Epithelial cell of esophagus (primary cell): ENCODE results near the gene IL17REL.

Experiments used
- DNase-seq: peaks from one replicate; pipeline ENCODE4 v3.0.0; 2010; ENCODE audit warnings: low read depth
- H3K4me3 ChIP-seq: 2 replicates; pipeline ENCODE4 v1.5.1; 2011; ENCODE audit warnings: mild to moderate bottlenecking, low read length, control low read depth
- TF ChIP-seq, protein P1 (sequence below): IDR thresholded peaks from 2 replicates; pipeline ENCODE4 v1.5.1; 2011; ENCODE audit warnings: low read depth, mild to moderate bottlenecking, low read length, control low read depth, inconsistent platforms; ENCODE audit not compliant: insufficient read depth; ENCODE audit errors: missing control alignments

Gene IL17REL

DNA sequence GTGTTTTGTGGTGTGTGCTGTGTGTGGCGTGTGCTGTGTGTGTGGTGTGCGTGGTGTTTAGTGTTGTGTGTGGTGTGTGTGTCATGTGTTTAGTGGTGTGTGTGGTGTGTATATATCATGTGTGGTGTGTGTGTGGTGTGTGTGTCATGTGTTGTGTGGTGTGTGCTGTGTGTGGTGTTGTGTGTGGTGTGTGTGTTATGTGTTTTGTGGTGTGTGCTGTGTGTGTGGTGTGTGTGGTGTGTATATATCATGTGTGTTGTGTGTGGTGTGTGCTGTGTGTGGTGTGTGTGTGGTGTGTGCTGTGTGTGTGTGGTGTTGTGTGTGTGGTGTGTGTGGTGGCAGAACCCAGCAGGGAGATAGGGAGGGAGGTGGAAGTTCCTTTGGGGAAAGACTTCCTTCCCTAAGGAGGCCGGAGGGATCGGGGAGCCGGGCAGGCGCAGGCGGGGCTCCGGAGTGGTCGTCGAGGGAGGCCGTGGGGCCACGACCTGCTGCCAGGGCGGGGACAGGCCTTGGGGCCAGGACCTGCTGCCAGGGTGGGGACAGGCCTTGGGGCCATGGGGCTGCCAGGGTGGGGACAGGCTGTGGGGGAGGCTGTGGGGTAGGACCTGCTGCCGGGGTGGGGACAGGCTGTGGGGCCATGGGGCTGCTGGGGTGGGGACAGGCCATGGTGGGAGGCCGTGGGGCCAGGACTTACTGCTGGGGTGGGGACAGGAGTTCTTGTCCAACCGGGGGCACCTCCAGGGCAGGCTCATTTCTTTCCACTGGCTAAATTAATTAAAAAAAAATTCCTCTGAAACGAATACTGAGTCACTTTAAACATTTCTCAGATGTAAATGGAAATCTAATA, 36.8 kb downstream of the IL17REL start:
- no peak for DNase-seq
- TF ChIP-seq, protein P1, sequence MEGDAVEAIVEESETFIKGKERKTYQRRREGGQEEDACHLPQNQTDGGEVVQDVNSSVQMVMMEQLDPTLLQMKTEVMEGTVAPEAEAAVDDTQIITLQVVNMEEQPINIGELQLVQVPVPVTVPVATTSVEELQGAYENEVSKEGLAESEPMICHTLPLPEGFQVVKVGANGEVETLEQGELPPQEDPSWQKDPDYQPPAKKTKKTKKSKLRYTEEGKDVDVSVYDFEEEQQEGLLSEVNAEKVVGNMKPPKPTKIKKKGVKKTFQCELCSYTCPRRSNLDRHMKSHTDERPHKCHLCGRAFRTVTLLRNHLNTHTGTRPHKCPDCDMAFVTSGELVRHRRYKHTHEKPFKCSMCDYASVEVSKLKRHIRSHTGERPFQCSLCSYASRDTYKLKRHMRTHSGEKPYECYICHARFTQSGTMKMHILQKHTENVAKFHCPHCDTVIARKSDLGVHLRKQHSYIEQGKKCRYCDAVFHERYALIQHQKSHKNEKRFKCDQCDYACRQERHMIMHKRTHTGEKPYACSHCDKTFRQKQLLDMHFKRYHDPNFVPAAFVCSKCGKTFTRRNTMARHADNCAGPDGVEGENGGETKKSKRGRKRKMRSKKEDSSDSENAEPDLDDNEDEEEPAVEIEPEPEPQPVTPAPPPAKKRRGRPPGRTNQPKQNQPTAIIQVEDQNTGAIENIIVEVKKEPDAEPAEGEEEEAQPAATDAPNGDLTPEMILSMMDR = no peak
- H3K4me3 ChIP-seq = no peak overlapping the region

DNA sequence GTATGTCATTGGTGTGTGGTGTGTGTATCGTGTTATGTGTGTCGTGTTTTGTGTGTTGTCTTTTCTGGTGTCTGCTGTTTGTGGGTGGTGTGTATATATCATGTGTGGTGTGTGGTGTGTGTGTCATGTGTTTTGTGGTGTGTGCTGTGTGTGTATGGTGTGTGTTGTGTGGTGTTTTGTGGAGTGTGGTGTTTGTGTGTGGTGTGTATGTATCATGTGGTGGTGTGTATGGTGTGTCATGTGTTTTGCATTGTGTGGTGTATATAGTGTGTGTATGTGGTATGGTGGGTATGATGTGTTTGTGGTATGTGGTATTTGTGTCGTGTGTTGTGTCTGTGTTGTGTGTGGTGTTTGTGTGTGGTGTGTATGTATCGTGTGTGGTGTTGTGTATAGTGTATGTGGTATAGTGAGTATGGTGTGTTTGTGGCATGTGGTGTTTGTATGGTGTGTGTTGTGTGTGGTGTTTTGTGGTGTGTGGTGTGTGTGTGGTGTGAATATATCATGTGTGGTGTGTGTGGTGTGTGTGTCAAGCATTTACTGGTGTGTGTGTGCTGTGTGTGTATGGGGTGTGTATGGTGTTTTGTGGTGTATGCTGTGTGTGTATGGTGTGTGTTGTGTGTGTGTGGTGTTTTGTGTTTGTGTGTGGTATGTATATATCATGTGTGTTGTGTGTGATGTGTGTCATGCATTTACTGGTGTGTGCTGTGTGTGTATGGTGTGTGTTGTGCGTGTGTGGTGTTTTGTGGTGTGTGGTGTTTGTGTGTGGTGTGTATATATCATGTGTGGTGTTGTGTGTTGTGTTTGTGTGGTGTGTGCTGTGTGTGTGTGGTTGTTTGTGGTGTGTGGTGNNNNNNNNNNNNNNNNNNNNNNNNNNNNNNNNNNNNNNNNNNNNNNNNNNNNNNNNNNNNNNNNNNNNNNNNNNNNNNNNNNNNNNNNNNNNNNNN, 39.3 kb downstream of the IL17REL start:
- peak; percentile 29 for DNase-seq
- H3K4me3 ChIP-seq = no peak overlapping the region
- TF ChIP-seq, protein P1 = no peak

DNA sequence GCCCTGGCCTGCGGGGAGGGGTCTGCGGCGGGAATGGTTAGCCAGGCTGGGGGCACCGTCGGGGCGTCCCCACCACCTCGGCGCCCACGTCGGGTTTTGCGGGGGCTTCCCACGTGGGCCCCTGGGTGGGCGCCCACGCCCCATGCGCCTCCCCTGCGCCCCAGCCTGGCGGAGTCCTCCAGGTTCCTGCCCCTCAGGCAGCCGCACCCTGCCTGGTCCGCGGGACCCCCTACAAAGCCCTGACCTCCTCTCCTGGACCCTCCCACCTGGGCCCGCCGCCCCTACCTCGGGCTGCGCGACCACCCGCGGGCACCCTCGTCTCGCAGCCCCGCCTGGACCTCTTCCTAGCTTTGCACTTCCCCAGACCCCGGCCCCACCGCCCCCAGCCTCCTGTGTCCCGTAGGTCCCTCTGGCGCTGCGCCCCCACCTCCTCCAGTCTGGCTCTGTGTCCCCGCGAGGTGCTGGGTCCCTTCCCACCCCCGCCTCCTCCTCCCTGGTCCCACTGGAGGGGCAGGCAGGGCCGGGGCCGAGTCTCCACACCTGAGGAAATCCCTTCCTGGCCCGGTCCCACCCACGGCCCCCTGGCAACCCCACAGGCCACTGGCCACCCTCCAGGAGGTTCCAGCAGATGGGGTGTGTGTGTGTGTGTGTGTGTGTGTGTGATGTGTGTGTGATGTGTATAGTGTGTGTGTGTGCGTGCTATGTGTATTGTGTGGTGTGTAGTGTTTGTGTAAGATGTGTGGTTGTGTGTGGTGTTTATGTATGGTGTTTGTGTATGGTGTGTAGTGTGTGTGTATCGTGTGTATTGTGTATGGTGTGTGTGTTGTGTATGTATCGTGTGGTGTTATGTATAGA, 40.2 kb downstream of the IL17REL start:
- DNase-seq = no peak
- TF ChIP-seq, protein P1 = no peak
- no peak overlapping the region for H3K4me3 ChIP-seq

- no peak for DNase-seq
- TF ChIP-seq, protein P1 = no peak
These were observed 41.1 kb downstream of the IL17REL start for GRCh38 chr22:49971232-49972162.

DNA sequence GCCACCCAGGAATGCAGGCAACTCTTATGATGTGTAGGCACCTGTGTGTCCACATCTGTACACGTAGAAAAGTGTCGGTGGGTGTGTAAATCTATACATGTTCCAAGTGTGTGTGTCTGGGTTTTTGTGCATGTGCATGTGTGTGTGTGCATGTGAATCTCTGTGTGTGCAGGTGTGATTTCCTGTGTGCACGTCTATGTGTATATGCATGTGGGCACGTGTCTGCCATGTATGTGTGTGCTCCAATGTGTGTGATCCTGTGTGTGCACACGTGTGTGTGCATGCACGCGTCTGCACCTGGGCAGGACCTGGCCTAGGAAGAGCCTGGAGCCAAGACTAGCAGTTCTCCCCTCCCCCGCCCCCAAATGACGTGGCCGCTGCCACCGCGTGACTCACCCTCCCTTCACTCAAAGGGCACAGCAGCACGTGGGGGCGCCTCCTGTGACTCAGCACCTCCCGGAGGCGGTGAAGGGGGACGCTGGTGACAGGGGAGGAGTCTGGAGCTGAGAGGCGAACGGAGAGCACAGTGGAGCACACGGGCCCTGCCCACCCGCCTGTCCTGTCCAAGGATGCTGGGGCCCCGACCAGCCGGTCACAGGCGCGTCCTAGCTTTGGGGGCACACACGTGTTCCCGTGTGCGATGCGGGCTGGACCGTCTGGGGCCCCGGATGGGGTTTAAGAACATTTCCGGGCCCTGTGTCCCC, 41.9 kb downstream of the IL17REL start:
- peak; percentile 96 for DNase-seq
- TF ChIP-seq, protein P1 = no peak
- H3K4me3 ChIP-seq = peak overlapping the region; percentile 44

More at GRCh38 chr22:49971232-49972162, 41.1 kb downstream of the IL17REL start:
- peak overlapping the region; percentile 44 for H3K4me3 ChIP-seq
